Left colon (tissue), 2 donors: ENCODE measurements around the gene CCHCR1. TPM values are rescaled to one million over a fixed set of nuclear protein-coding genes. Genes with fewer than 3 reads are reported as not detected.

Experiments
- ATAC-seq: fragments of 200-7000 bp; cut with Tn5 transposase; one replicate; pipeline ENCODE4 v1.9.1; 2020; ENCODE audit warnings: mild to moderate bottlenecking, moderate library complexity
- DNase-seq, 2 donors: peaks; one replicate each; pipeline ENCODE4 v3.0.0-alpha.2; 2020
- intact Hi-C, 2 donors: fragments of 100-400 bp; cut with DNase I in 1 of 2; cut with micrococcal nuclease in 1 of 2; formaldehyde crosslinking; loops; one replicate each; pipeline versions ENCODE4 v1.11.2 to v1.14.0; 2022; cut with DNase I, micrococcal nuclease
- total RNA-seq, 2 donors: library from RNA; stranded (reverse); fragmentation: NEBNext Ultra II Directional; extraction: Animal tissue kit (Norgen Biotek cat#: 25700); gene quantifications; one replicate each; pipeline ENCODE4 v1.2.1, GENCODE V29; 2021
- donor health status: DM: no; HTN: no; CAD: no.
- donor health status: DM: yes; HTN: yes; CAD: no.

CCHCR1 gene
- total RNA-seq, 2 donors from 2014 or later: 24.3 to 39.0 TPM

GRCh38 chr6:31120151-31120915 is 37.3 kb downstream of the CCHCR1 start, which contains the start of gene CDSN:
CDSN (minus strand) TSS chr6:31120446; CDS start chr6:31120419, 27 bp downstream.
- intact Hi-C loops: no loop called here
- DNase-seq (no peak), ATAC-seq (no peak)

- intact Hi-C loops: no loop called here
- DNase-seq (no peak), ATAC-seq (no peak)
These were observed 39.4 kb downstream of the CCHCR1 start for GRCh38 chr6:31118178-31118577.

- intact Hi-C loops: no loop called here
- DNase-seq (no peak), ATAC-seq (no peak)
These were observed 40.8 kb downstream of the CCHCR1 start for GRCh38 chr6:31116661-31117385.

- DNase-seq (no peak), ATAC-seq (no peak)
- intact Hi-C loops: no loop called here
These were observed 41.6 kb downstream of the CCHCR1 start for GRCh38 chr6:31115941-31116560.

GRCh38 chr6:31114970-31115849 is 42.4 kb downstream of the CCHCR1 start:
- DNase-seq (no peak), ATAC-seq (peak; percentile 61)
- intact Hi-C loops: no loop called here

- DNase-seq (peak; percentile 70 to 91), ATAC-seq (peak; percentile 96)
- intact Hi-C loops: no loop called here
These were observed 43.1 kb downstream of the CCHCR1 start, which contains the start of gene PSORS1C1 for GRCh38 chr6:31114541-31114878. PSORS1C1 (plus strand) TSS chr6:31114800; CDS start chr6:31129633, 14,833 bp downstream.

- no peak for ATAC-seq
- DNase-seq: no peak
- intact Hi-C loops: no loop called here
These were observed 43.6 kb downstream of the CCHCR1 start for GRCh38 chr6:31113861-31114540.

- no peak for ATAC-seq
- DNase-seq: no peak
- intact Hi-C loops: no loop called here
These were observed 45.1 kb downstream of the CCHCR1 start, which contains the start of gene C6orf15 for GRCh38 chr6:31112478-31112877. C6orf15 (minus strand) TSS chr6:31112575; CDS start chr6:31112555, 20 bp downstream.

GRCh38 chr6:31111712-31112111 is 45.9 kb downstream of the CCHCR1 start:
- DNase-seq: no peak
- intact Hi-C loops: no loop called here
- ATAC-seq: no peak

- intact Hi-C loops: no loop called here
- ATAC-seq: no peak
These were observed 46.6 kb downstream of the CCHCR1 start for GRCh38 chr6:31110825-31111582.

GRCh38 chr6:31107052-31107451 is 50.5 kb downstream of the CCHCR1 start:
- no peak for DNase-seq
- ATAC-seq: no peak
- intact Hi-C loops: no loop called here

More at GRCh38 chr6:31110825-31111582, 46.6 kb downstream of the CCHCR1 start:
- DNase-seq: no peak

GRCh38 chr6:31103136-31103535 is 54.5 kb downstream of the CCHCR1 start:
- no peak for ATAC-seq
- intact Hi-C loops: no loop called here

GRCh38 chr6:31098449-31098938 is 59.1 kb downstream of the CCHCR1 start:
- intact Hi-C loops: no loop called here
- DNase-seq (no peak), ATAC-seq (no peak)

More at GRCh38 chr6:31103136-31103535, 54.5 kb downstream of the CCHCR1 start:
- no peak for DNase-seq

- ATAC-seq: no peak
- intact Hi-C loops: no loop called here
- DNase-seq: no peak
These were observed 60.9 kb downstream of the CCHCR1 start for GRCh38 chr6:31096656-31097055.

GRCh38 chr6:31096215-31096614 is 61.4 kb downstream of the CCHCR1 start:
- intact Hi-C loops: no loop called here
- no peak for ATAC-seq
- DNase-seq: no peak

GRCh38 chr6:31094389-31094881 is 63.2 kb downstream of the CCHCR1 start:
- intact Hi-C loops: no loop called here
- DNase-seq: peak in 1 of 2 donors; percentile 31
- ATAC-seq: peak; percentile 59
